Vagina (tissue), 2 donors: ENCODE measurements around the gene HLA-F. TPM values are rescaled to one million over a fixed set of nuclear protein-coding genes. Genes with fewer than 3 reads are reported as not detected.

Source experiments
- DNase-seq, 2 donors: peaks; one replicate each; pipeline ENCODE4 v3.0.0-alpha.2; 2017; ENCODE audit errors: extremely low spot score in 2 of 2
- H3K27ac ChIP-seq: fragments of 200-600 bp; sonication (generic); one replicate; pipeline ENCODE4 v1.5.1; 2019
- H3K27me3 ChIP-seq: fragments of 200-600 bp; sonication (generic); one replicate; pipeline ENCODE4 v1.5.1; 2019
- H3K36me3 ChIP-seq, 2 donors: fragments of 200-600 bp; sonication (generic); one replicate each; pipeline ENCODE4 v1.5.1; 2017 to 2019
- H3K4me1 ChIP-seq: fragments of 200-600 bp; sonication (generic); one replicate; pipeline ENCODE4 v1.5.1; 2019
- H3K4me3 ChIP-seq, 2 donors: fragments of 200-600 bp; sonication (generic); 1 replicate in 1 of 2; 2 replicates in 1 of 2; pipeline ENCODE4 v1.5.1; 2016 to 2019
- H3K9me3 ChIP-seq: fragments of 200-600 bp; sonication (generic); one replicate; pipeline ENCODE4 v1.5.1; 2019
- POLR2A ChIP-seq, 2 donors: fragments of 450-650 bp; IDR thresholded peaks; one replicate each; pipeline ENCODE4 v1.6.1; 2017; ENCODE audit warnings: antibody characterized with exemption in 2 of 2, mild to moderate bottlenecking in 2 of 2, moderate library complexity in 2 of 2
- POLR2AphosphoS5 ChIP-seq, 2 donors: sonication (generic); formaldehyde crosslinking; IDR thresholded peaks; one replicate each; pipeline ENCODE4 v1.9.0; 2017; ENCODE audit warnings: antibody characterized with exemption in 2 of 2, mild to moderate bottlenecking in 2 of 2, low read depth in 1 of 2; ENCODE audit not compliant: insufficient read depth in 1 of 2
- intact Hi-C: fragments of 100-400 bp; cut with DNase I; formaldehyde crosslinking; loops from one replicate; pipeline ENCODE4 v1.15.1; 2023
- total RNA-seq: library from RNA; depleted of rRNA; stranded (reverse); fragments of >200 nt; gene quantifications from one replicate; pipeline ENCODE4 v1.2.3, GENCODE V29; 2016
- TF ChIP-seq, protein P1 (sequence below), 3 experiments: fragments of 450-650 bp in 2 of 3; fragments of 200-600 bp in 1 of 3; sonication (generic) in 1 of 3; IDR thresholded peaks; one replicate each; pipeline ENCODE4 v1.5.1; 2017 to 2019; ENCODE audit warnings: antibody characterized with exemption in 3 of 3, mild to moderate bottlenecking in 2 of 3, moderate library complexity in 2 of 3

HLA-F gene
- total RNA-seq, 1 donor from 2014 or later = 133 TPM

DNA sequence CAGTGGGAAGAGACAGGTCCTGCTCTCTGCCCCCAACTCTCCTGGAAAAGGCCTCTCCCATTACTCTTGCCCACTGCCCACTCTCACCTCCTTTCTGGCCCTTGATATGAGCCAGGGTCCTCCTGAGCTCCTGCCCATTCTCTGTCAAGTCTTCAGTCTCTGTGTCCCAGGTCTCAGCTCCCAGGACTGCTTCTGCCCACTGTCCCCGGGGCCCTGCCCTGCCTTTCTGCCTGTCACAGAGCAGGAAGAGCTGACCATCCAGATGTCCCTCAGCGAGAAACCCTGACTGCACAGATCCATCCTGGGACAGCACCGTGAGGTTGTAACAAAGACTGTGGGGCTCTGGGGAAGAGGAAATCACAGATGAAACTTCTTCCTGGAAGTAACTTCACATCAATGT is 22.2 kb downstream of the HLA-F start:
- no peak for DNase-seq
- H3K9me3 ChIP-seq = no peaks in the 10 kb centered on the region
- H3K27me3 ChIP-seq = no peaks in the 10 kb centered on the region
- H3K4me3 ChIP-seq = no peak overlapping the region
- intact Hi-C loops = no loop called here
- H3K4me1 ChIP-seq = peaks cover 22% of the 10 kb centered on the region
- no peak overlapping the region for H3K27ac ChIP-seq
- H3K36me3 ChIP-seq = peaks cover 0 to 4% of the 10 kb centered on the region in 2 donors
- TF ChIP-seq POLR2AphosphoS5 (IDR thresholded peaks at IDR 0.05; ENCODE audit: insufficient read depth in 1 of 2, low read depth in 1 of 2) (no peak), POLR2A (IDR thresholded peaks at IDR 0.05) (no peak)
- TF ChIP-seq, protein P1, sequence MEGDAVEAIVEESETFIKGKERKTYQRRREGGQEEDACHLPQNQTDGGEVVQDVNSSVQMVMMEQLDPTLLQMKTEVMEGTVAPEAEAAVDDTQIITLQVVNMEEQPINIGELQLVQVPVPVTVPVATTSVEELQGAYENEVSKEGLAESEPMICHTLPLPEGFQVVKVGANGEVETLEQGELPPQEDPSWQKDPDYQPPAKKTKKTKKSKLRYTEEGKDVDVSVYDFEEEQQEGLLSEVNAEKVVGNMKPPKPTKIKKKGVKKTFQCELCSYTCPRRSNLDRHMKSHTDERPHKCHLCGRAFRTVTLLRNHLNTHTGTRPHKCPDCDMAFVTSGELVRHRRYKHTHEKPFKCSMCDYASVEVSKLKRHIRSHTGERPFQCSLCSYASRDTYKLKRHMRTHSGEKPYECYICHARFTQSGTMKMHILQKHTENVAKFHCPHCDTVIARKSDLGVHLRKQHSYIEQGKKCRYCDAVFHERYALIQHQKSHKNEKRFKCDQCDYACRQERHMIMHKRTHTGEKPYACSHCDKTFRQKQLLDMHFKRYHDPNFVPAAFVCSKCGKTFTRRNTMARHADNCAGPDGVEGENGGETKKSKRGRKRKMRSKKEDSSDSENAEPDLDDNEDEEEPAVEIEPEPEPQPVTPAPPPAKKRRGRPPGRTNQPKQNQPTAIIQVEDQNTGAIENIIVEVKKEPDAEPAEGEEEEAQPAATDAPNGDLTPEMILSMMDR (IDR thresholded peaks at IDR 0.05) = no peak

DNA sequence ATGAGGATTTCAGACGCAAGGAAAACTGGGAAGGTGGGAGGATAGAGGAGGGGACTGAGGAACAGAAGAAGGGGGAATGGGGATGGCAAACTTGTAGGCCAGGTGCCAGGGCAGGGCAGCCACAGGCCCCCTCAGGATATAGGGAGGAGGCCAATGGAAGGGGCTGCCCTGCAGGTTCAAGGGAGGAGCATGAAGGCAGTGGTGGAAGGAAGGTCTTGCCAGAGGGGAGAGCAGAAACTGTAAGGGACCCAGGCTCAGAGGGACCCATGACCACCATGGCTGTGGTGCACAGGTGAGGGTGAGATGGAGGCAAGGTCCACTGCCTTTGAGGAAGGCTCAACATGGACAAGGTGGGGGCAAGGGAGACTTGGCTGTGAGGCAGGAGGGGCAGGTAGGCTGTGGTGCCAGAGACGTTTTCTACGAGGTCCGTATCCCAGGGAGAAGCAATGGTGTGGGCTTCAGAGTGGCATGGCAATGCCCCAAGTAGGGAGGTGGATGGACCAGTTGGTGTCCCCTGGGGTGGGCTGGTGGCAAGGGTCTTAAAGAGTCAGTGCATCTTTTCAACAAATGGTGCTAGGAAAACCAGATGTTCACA is 22.7 kb downstream of the HLA-F start:
- peaks cover 22% of the 10 kb centered on the region for H3K4me1 ChIP-seq
- TF ChIP-seq POLR2AphosphoS5 (IDR thresholded peaks at IDR 0.05; ENCODE audit: insufficient read depth in 1 of 2, low read depth in 1 of 2) (no peak), POLR2A (IDR thresholded peaks at IDR 0.05) (no peak)
- TF ChIP-seq, protein P1 (IDR thresholded peaks at IDR 0.05) = no peak
- intact Hi-C loops = no loop called here
- H3K36me3 ChIP-seq = peaks cover 0 to 4% of the 10 kb centered on the region in 2 donors
- no peak for DNase-seq
- no peak overlapping the region for H3K4me3 ChIP-seq
- no peaks in the 10 kb centered on the region for H3K27me3 ChIP-seq
- no peak overlapping the region for H3K27ac ChIP-seq
- H3K9me3 ChIP-seq = no peaks in the 10 kb centered on the region

DNA sequence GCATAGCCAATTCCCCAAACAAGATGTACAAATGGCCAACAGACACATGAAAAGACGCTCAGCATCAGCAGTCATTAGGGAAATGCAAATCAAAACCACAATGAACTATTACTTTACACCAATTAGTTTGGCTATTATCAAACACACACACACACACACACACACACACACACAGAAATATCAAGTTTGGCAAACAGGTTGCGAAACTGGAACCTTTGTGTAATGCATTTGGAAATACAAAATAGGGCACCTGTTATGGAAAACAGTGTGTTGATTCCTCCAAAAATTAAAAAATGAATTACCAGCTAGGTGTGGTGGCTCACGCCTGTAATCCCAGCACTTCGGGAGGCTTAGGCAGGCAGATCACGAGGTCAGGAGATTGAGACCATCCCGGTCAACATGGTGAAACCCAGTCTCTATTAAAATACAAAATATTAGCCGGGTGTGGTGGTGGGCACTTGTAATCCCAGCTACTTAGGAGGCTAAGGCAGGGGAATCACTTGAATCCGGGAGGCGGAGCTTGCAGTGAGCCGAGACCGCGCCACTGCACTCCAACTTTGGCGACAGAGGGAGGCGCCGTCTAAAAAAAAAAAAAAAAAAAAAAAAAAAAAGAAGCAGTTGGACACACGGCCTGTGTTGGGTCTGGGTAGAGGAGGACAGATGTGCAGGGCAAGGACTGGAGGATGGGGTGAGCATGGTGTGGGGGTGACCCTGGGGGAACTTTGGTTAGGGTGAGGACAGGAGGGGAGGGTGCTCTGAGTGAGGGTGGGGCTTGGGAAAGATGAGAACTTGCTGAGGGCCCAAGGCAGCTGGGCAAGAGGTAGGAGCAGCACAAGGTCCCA is 23.8 kb downstream of the HLA-F start:
- Histone ChIP-seq H3K9me3 (no peaks in the 10 kb centered on the region), H3K27me3 (no peaks in the 10 kb centered on the region), H3K4me3 (no peak overlapping the region), H3K4me1 (peaks cover 32% of the 10 kb centered on the region), H3K27ac (no peak overlapping the region), H3K36me3 (peaks cover 0 to 4% of the 10 kb centered on the region in 2 donors)
- no peak for DNase-seq
- TF ChIP-seq POLR2A (IDR thresholded peaks at IDR 0.05) (no peak), POLR2AphosphoS5 (IDR thresholded peaks at IDR 0.05; ENCODE audit: insufficient read depth in 1 of 2, low read depth in 1 of 2) (no peak)
- TF ChIP-seq, protein P1 (IDR thresholded peaks at IDR 0.05) = no peak
- intact Hi-C loops = no loop called here

DNA sequence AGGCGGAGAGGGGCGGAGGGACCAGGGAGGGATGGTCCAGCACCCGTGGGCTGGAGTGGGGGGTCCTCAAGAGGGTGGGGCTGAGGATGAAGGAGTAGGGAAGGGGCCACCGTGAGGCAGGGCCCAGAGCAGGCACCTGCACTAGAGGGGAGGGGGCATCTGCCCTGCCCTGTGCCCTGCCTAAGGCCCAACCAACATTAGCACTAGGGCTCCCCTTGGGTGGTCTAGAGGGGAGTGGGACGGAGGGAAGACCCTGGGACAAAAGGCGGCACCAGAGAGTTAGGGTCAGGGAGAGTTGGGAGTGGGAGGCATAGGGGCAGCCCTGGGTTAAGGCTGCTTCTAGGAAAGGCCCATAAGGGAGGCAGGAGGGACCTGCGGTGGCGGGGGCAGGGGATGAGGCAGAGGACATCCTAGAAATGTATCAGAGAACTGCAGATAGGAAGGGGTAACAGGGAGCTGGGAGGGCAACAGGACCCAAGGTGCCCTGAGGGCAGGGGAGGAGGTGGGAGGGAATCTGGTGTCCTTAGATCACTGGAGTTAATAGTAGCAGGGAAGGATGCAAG is 24.5 kb downstream of the HLA-F start:
- H3K27ac ChIP-seq = peak overlapping the region; percentile 74
- TF ChIP-seq, protein P1 (IDR thresholded peaks at IDR 0.05) = no peak
- TF ChIP-seq POLR2A (IDR thresholded peaks at IDR 0.05) (no peak), POLR2AphosphoS5 (IDR thresholded peaks at IDR 0.05; ENCODE audit: insufficient read depth in 1 of 2, low read depth in 1 of 2) (no peak)
- H3K36me3 ChIP-seq = peaks cover 0 to 4% of the 10 kb centered on the region in 2 donors
- H3K4me1 ChIP-seq = peaks cover 34% of the 10 kb centered on the region
- peak overlapping the region; percentile 77 to 91 for H3K4me3 ChIP-seq
- DNase-seq = no peak
- no peaks in the 10 kb centered on the region for H3K9me3 ChIP-seq
- intact Hi-C loops = no loop called here
- H3K27me3 ChIP-seq = no peaks in the 10 kb centered on the region
